Cardiac fibroblast (primary cell): ENCODE measurements around the gene PCDH9.

Experiments
- DNase-seq, 2 donors: peaks; one replicate each; pipeline versions ENCODE4 v3.0.0 to v3.0.0-alpha.2; 2010; ENCODE audit warnings: low read depth in 2 of 2
- H3K4me3 ChIP-seq, 2 donors: replicated peaks in 1 of 2; 1 replicate in 1 of 2; 2 replicates in 1 of 2; pipeline ENCODE4 v1.5.1; 2011; ENCODE audit warnings: low read depth in 2 of 2, low read length in 2 of 2, mild to moderate bottlenecking in 2 of 2, moderate library complexity in 1 of 2
- CTCF ChIP-seq: IDR thresholded peaks from one replicate; pipeline ENCODE4 v1.5.1; 2011; ENCODE audit warnings: low read depth, mild to moderate bottlenecking, low read length, inconsistent platforms

The PCDH9 gene

GRCh38 chr13:66377569-66377968 is 852.6 kb downstream of the PCDH9 start:
- no peak for TF ChIP-seq CTCF
- no peak overlapping the region for H3K4me3 ChIP-seq
- DNase-seq = no peak

DNA sequence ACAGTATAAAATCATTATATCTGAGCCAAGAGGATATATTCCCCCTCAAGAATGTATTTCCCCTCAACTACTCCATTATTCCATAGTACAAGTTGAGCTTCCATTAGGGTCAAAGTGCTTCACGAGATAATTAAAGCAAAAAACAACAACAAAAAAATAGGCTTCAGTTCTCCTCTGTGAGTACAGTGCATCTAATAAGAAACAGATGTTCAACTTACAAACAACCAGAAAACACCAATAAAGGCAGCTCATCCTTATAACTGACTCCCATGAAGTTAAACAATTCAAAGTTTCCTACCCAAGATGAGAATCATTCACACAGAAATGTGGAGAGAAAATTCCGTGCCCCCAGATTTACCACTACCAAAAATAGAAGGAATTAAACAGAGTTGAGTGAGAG is 854.4 kb downstream of the PCDH9 start:
- DNase-seq = no peak
- TF ChIP-seq CTCF = no peak
- H3K4me3 ChIP-seq = no peak overlapping the region

DNA sequence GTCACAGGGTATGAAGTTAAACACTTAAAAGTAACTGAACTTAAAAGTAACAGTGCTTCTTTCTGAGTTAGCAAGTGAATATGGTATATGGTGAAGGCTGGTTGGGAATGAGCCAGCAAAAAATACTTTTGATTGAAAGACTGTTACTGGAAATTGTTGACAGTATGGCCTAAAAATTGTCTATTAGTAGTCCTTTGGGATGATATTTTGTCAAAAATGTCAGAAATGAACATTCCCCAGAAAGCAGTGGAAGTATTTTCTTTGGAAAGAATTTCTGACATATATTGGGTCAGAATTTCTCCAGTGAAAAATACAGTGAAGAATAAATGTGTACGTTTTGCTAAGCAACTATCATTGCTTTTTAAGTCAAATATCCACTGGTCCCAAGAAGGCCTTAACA is 860.5 kb downstream of the PCDH9 start:
- no peak for TF ChIP-seq CTCF
- no peak for DNase-seq
- no peak overlapping the region for H3K4me3 ChIP-seq

GRCh38 chr13:66367356-66367755 is 862.8 kb downstream of the PCDH9 start:
- no peak for TF ChIP-seq CTCF

DNA sequence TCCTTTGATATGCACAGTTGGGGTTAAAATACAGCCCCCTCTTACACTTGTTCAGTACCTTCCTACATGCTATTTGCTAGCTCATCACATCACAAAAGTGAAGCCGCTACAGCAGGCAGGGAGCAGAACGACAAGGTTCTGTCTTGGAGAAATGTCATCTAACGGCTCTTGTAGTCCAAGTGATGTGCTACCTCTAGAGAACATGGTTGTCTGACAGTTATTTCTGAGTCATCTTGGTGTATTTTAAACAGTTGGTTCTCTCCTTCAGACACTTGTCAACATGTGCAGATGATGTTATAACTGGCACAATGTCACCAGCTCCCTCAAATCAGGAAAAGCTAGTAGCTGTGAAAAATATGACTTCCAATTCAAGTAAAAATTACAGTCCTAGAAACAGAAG is 865.0 kb downstream of the PCDH9 start:
- no peak for TF ChIP-seq CTCF
- DNase-seq = no peak
- no peak overlapping the region for H3K4me3 ChIP-seq

More at GRCh38 chr13:66367356-66367755, 862.8 kb downstream of the PCDH9 start:
- DNase-seq = peak in 1 of 2 donors; percentile 27
- H3K4me3 ChIP-seq = no peak overlapping the region

DNA sequence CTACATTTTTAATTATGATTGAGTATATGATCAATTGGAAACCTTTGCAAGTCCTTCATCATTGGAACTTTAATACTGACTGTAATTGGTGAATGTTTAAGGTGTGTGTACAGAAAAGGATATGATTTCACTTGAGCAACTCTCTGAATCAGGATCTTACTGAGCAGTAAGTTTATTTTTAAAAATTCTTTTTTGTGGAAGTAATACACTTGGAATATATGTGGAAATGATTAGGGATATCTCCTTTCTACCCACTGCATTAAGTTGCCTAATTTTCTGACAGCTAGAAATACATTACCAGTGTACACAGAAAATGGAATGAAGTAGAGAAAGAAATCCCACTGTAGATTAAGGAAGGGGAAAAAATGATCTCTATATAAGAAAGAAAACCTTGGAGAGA is 865.8 kb downstream of the PCDH9 start:
- DNase-seq = no peak
- no peak for TF ChIP-seq CTCF

GRCh38 chr13:66362485-66362884 is 867.7 kb downstream of the PCDH9 start:
- no peak for DNase-seq
- no peak for TF ChIP-seq CTCF
- H3K4me3 ChIP-seq = no peak overlapping the region

More for the DNA sequence above, 865.8 kb downstream of the PCDH9 start:
- no peak overlapping the region for H3K4me3 ChIP-seq
